GM18861 (cell line): ENCODE data around the gene MAP2K6.
"Not testable (repeated sequence)": the region's sequence is repeated elsewhere in the genome, so short reads cannot be mapped to it uniquely, and the experiment has no call there.

Source experiments
- ATAC-seq: cut with Tn5 transposase; IDR thresholded peaks from one replicate; pipeline ENCODE4 v1.9.1; 2021; ENCODE audit not compliant: unreplicated experiment

The MAP2K6 gene

GRCh38 chr17:69454051-69454450 is 39.6 kb downstream of the MAP2K6 start:
- ATAC-seq = no peak

DNA sequence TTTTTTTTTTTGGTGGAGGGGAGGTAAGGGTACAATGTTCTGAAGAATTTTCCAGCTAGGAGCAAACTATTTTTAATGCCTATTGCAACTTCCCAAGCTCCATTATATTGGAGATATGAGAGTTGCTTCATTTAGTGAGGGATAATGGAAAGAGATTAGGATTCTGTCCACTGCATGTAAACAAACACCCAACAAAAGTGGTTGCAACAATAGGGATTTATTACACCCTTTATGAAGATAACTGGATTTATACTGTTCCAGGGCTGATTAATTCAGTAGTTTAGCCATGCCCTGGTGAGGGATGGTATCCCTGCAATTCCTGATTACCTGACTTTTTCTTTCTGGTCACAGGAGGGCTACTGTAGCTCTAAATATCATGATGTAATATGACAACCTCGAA is 40.5 kb downstream of the MAP2K6 start:
- no peak for ATAC-seq

DNA sequence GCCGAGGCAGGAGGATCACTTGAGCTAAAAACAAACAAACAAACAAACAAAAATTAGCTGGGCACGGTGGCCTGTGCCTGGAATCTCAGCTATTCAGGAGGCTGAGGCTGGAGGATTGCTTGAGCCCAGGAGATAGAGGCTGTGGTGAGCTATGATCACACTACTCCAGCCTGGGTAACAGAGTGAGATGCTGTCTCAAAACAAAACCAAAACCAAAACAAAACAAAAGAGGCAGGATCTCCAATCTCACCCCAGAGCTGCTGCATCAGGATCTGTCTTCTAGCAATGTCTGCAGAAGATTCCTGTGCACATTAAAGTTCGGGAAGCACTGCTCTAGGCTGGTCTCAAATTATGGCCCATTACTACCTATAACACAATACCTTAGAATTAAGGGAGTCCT is 43.1 kb downstream of the MAP2K6 start:
- peak; percentile 42 for ATAC-seq

GRCh38 chr17:69460963-69461922 is 46.7 kb downstream of the MAP2K6 start:
- no peak for ATAC-seq

GRCh38 chr17:69461951-69462369 is 47.5 kb downstream of the MAP2K6 start:
- no peak for ATAC-seq

DNA sequence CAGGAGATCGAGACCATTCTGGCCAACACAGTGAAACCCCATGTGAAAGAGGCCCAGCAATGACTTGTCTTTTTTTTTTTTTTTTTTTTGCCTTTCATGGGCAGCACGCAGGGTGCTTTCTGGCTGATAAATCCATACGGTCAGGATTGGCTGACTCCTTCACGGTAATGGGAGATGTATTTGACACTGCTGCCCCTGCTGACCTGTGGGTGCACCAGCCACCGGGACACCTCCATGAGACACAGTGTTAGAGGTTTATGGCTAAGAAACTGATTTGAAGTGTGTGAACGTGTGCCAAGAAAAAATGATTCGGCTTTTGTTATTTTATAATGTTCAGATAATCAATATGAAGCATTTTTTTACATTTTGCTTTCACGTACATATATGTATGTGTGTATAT is 48.4 kb downstream of the MAP2K6 start:
- ATAC-seq = no peak

DNA sequence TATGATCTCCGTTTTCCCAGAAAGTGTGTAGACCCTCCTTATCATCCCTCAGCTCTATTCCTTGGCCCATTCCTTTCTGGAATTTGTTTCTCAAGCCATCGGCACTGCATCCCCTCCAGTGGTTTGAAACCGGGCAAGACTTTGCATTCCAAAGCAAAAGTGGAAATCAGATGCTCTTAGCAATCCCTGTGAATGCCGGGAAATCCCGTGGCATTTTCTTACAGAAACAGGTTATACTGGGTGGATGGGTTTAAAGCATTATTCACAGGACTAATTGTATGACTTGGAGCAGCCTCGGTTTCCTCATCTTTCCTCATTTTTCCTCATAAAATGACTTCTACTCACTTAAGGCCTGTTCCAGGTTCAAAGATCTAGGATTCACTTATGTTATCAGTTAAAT is 52.0 kb downstream of the MAP2K6 start:
- ATAC-seq = no peak

- ATAC-seq = no peak
Observed at GRCh38 chr17:69466905-69467667, 52.6 kb downstream of the MAP2K6 start.

- ATAC-seq = no peak
Observed at GRCh38 chr17:69468207-69468606, 53.7 kb downstream of the MAP2K6 start.

GRCh38 chr17:69470702-69471101 is 56.2 kb downstream of the MAP2K6 start:
- ATAC-seq = no peak

- ATAC-seq = no peak
Observed at GRCh38 chr17:69471406-69471805, 56.9 kb downstream of the MAP2K6 start.

DNA sequence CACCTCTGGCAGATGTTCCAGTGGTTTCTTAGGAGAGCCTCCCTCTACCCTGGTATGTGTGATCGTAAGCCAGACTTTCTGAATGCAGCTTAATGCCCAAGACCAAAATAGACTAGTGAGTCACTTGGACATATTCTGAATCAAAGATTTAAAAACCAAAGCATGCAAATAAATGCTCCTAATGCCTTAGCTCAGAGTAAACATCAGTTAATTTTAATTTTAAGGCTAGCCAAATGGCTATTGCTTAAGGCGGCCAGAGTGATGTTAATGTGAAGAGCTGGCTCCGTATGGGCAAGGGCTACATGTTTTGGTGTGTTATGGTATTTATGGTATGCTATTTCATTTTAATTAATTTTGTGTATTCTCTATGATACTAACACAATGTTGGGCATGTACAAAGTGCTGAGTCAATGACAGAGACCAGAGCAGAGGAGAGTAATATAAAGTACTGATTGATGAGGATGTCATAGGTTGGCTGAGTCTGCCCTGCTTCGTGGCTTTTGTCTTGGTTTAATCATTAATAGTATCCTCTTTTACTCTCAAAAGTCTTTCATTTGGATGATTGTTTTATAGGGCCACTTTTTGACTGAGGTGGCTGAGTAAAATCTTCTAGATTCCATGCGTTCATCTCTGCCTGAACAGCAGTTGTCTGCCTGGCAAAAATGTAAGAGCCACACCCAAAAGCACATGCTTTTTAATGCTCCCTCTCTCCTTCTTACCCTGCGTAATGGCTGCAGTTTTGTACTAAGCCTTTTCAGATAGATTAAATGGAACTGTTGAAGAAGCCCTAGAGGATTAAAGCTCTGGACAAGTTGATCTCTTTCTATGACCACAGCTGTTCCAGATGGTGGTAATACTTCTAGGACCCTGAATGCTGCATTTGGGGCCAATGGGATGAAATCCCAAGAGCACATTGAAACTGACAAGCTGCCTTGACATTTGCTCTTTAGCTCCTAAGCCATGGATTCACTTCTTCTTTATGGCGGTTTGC is 59.6 kb downstream of the MAP2K6 start:
- no peak for ATAC-seq

DNA sequence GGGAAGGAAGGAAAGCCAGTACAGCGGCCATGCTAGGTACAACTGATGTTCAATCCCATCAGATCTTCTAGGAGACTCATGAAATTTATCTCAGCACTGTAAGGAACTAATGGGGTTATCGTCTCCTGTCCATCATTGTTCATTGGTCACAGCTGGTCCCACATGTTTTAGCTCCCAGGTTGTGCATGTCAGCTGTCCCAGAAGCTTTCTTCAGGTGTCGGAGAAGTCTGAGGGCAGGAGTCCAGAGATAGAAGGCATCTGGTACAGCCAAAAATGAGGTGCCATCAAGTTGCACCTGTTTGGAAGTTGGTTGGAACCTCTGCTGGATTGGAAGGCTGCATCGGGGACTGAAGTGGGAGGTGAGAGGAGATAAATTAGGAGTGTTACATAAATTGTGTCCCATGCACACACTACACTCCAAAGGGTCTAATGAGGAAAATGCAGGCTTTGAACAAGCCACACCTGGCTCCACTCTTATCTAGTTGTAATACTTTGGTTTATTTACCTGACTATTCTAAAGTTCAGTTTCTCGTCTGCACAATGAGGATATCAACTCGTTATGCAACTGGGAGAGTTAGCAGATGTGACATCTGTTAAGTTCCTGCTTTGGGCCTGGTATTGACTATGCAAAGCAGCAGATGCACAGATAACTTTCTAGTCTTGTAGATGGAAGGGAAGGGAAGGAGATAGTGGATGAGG is 62.9 kb downstream of the MAP2K6 start:
- ATAC-seq = no peak

DNA sequence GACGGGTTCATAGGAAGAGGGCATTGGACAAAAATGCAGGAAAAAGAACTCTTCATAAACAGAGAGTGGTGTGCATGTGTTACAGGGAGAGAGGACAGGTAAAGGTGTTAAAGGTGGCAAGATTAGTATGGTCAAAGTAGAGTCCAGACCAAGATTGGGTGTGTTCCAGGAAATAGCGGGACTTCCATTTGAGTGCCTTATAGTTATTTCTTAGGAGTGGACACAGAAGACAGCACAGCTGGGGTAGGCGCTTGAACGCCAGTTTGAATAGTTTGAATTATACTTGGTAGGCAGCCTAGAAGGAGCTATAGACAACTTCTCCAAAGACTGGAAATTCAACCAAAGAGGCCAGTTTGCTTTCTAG is 63.4 kb downstream of the MAP2K6 start:
- no peak for ATAC-seq

DNA sequence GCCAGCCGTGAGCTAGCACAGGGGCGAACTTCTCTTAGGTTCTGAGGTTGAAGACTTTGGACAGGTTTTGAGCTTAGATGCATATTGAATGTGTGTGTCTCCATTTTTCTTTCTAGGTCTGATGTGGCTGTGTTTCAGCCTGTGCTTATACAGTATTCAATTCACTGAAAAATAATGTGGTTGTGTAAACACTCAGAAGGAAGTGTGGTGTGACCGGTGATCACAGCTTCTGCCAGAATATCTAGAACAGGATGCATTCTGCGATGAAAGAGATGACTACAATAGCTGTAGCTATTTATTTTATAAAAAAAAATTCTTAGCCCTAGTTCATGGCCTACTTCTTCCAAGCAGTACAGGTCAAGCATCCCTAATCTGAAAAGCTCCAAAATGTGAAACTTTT is 64.4 kb downstream of the MAP2K6 start:
- no peak for ATAC-seq

GRCh38 chr17:69479756-69480155 is 65.3 kb downstream of the MAP2K6 start:
- not testable (repeated sequence) for ATAC-seq

- ATAC-seq = no peak
Observed at GRCh38 chr17:69480245-69480644, 65.7 kb downstream of the MAP2K6 start.

DNA sequence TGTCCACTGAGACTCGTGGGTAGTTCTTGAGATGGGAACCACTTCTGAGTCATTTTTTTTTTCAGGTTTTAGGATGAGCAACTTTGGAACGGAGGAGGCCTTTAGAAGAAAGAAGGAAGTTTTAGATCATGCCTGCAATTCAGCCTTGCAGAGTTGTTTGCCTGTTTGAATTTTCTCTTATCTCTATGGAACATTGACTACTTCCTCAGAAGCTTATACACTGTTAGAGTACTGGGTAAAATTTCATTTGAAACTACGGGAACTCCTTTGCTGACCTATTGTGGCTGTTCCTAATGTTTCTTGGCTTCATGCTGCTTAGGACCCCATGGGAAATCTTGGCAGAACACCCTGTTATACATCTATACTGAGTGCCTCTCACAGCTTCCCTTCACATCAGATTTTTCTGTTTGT is 70.8 kb downstream of the MAP2K6 start:
- ATAC-seq = no peak

GRCh38 chr17:69485901-69486643 is 71.6 kb downstream of the MAP2K6 start:
- no peak for ATAC-seq
